HepG2 (cell line): Measurements from ENCODE around the gene MED12.

ENCODE experiments used
- ARNT ChIP-seq: fragments of 450-650 bp; IDR thresholded peaks from 2 replicates; pipeline ENCODE4 v1.6.1; 2017
- SMC3 ChIP-seq: IDR thresholded peaks from 2 replicates; pipeline ENCODE4 v1.6.1; 2011; ENCODE audit warnings: low read length, improper control_type of control experiment
- TBL1XR1 ChIP-seq: fragments of 150-350 bp; IDR thresholded peaks from 2 replicates; pipeline ENCODE4 v1.6.1; 2014; ENCODE audit warnings: borderline replicate concordance, low read length; ENCODE audit not compliant: partially characterized antibody
- ZBTB7B ChIP-seq: sonication (generic); formaldehyde crosslinking; IDR thresholded peaks from 2 replicates; pipeline ENCODE4 v1.4.0; 2020; ENCODE audit warnings: missing genetic modification reagents
- ZNF274 ChIP-seq: sonication (generic); formaldehyde crosslinking; IDR thresholded peaks from 2 replicates; pipeline ENCODE4 v1.5.1; 2020; ENCODE audit warnings: mild to moderate bottlenecking, missing genetic modification reagents
- ZNF34 ChIP-seq: sonication (generic); formaldehyde crosslinking; IDR thresholded peaks from 2 replicates; pipeline ENCODE4 v1.4.0; 2020; ENCODE audit warnings: mild to moderate bottlenecking, missing genetic modification reagents, borderline replicate concordance
- ZNF720 ChIP-seq: sonication (generic); formaldehyde crosslinking; IDR thresholded peaks from 2 replicates; pipeline ENCODE4 v1.4.0; 2020; ENCODE audit warnings: missing genetic modification reagents
- ZNF75D ChIP-seq: sonication (generic); formaldehyde crosslinking; IDR thresholded peaks from 2 replicates; pipeline ENCODE4 v1.8.1; 2023; ENCODE audit warnings: missing genetic modification reagents, mild to moderate bottlenecking, borderline replicate concordance
- TF ChIP-seq, protein P1 (sequence below): sonication (generic); formaldehyde crosslinking; IDR thresholded peaks from 2 replicates; pipeline ENCODE4 v1.5.1; 2020; ENCODE audit warnings: mild to moderate bottlenecking, missing genetic modification reagents, moderate library complexity
- TF ChIP-seq, protein P2 (sequence below): sonication (generic); formaldehyde crosslinking; IDR thresholded peaks from 2 replicates; pipeline ENCODE4 v1.5.0; 2020; ENCODE audit warnings: mild to moderate bottlenecking, missing genetic modification reagents, moderate library complexity
- TF ChIP-seq, protein P3 (sequence below): sonication (generic); formaldehyde crosslinking; IDR thresholded peaks from 2 replicates; pipeline ENCODE4 v1.4.0; 2020; ENCODE audit warnings: mild to moderate bottlenecking, missing genetic modification reagents
- TF ChIP-seq, protein P4 (sequence below), 2 experiments: fragments of 450-650 bp in 1 of 2; sonication (generic) in 1 of 2; formaldehyde crosslinking in 1 of 2; IDR thresholded peaks; 2 replicates each; pipeline versions ENCODE4 v1.6.1 to v1.8.0; 2016 to 2022; ENCODE audit warnings: antibody characterized with exemption in 1 of 2, mild to moderate bottlenecking in 1 of 2, missing genetic modification reagents in 1 of 2
- TF ChIP-seq, protein P5 (sequence below): IDR thresholded peaks from 2 replicates; pipeline ENCODE4 v1.6.1; 2016; ENCODE audit warnings: low read depth, missing genetic modification reagents, missing compliant biosample characterization
- TF ChIP-seq, protein P6 (sequence below): IDR thresholded peaks from 2 replicates; pipeline ENCODE4 v1.6.1; 2016

DNA sequence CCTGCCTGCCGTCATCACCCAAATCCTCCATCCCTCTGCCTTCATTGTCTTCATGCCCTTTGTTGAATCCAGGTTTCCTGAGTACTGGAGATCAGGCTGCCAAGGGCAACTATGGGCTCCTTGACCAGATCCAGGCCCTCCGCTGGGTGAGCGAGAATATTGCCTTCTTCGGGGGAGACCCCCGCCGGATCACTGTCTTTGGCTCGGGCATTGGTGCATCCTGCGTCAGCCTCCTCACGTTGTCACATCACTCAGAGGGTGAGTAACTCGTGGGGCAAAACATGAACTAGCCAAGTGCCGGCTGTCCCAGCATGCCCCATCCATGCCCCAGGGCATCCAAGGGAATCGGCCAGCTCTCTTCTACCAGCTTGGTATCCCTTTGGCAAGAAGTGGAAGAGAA lies 45.7 kb downstream of the MED12 start:
- TF ChIP-seq, protein P1, sequence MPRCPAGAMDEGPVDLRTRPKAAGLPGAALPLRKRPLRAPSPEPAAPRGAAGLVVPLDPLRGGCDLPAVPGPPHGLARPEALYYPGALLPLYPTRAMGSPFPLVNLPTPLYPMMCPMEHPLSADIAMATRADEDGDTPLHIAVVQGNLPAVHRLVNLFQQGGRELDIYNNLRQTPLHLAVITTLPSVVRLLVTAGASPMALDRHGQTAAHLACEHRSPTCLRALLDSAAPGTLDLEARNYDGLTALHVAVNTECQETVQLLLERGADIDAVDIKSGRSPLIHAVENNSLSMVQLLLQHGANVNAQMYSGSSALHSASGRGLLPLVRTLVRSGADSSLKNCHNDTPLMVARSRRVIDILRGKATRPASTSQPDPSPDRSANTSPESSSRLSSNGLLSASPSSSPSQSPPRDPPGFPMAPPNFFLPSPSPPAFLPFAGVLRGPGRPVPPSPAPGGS (CRISPR knock-in tag): no peak
- TF ChIP-seq, protein P2, sequence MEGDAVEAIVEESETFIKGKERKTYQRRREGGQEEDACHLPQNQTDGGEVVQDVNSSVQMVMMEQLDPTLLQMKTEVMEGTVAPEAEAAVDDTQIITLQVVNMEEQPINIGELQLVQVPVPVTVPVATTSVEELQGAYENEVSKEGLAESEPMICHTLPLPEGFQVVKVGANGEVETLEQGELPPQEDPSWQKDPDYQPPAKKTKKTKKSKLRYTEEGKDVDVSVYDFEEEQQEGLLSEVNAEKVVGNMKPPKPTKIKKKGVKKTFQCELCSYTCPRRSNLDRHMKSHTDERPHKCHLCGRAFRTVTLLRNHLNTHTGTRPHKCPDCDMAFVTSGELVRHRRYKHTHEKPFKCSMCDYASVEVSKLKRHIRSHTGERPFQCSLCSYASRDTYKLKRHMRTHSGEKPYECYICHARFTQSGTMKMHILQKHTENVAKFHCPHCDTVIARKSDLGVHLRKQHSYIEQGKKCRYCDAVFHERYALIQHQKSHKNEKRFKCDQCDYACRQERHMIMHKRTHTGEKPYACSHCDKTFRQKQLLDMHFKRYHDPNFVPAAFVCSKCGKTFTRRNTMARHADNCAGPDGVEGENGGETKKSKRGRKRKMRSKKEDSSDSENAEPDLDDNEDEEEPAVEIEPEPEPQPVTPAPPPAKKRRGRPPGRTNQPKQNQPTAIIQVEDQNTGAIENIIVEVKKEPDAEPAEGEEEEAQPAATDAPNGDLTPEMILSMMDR (CRISPR knock-in tag): no peak
- TF ChIP-seq, protein P3, sequence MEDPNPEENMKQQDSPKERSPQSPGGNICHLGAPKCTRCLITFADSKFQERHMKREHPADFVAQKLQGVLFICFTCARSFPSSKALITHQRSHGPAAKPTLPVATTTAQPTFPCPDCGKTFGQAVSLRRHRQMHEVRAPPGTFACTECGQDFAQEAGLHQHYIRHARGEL (CRISPR knock-in tag): no peak
- TF ChIP-seq ZNF274 (CRISPR knock-in tag) (no peak), ZNF75D (CRISPR knock-in tag) (no peak), TBL1XR1 (no peak), SMC3 (no peak), ZBTB7B (CRISPR knock-in tag) (no peak), ZNF34 (CRISPR knock-in tag) (no peak), ZNF720 (CRISPR knock-in tag) (no peak), ARNT (no peak)
- TF ChIP-seq, protein P4, sequence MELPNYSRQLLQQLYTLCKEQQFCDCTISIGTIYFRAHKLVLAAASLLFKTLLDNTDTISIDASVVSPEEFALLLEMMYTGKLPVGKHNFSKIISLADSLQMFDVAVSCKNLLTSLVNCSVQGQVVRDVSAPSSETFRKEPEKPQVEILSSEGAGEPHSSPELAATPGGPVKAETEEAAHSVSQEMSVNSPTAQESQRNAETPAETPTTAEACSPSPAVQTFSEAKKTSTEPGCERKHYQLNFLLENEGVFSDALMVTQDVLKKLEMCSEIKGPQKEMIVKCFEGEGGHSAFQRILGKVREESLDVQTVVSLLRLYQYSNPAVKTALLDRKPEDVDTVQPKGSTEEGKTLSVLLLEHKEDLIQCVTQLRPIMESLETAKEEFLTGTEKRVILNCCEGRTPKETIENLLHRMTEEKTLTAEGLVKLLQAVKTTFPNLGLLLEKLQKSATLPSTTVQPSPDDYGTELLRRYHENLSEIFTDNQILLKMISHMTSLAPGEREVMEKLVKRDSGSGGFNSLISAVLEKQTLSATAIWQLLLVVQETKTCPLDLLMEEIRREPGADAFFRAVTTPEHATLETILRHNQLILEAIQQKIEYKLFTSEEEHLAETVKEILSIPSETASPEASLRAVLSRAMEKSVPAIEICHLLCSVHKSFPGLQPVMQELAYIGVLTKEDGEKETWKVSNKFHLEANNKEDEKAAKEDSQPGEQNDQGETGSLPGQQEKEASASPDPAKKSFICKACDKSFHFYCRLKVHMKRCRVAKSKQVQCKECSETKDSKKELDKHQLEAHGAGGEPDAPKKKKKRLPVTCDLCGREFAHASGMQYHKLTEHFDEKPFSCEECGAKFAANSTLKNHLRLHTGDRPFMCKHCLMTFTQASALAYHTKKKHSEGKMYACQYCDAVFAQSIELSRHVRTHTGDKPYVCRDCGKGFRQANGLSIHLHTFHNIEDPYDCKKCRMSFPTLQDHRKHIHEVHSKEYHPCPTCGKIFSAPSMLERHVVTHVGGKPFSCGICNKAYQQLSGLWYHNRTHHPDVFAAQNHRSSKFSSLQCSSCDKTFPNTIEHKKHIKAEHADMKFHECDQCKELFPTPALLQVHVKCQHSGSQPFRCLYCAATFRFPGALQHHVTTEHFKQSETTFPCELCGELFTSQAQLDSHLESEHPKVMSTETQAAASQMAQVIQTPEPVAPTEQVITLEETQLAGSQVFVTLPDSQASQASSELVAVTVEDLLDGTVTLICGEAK (IDR thresholded peaks at IDR 0.05): no peak
- TF ChIP-seq, protein P4 (CRISPR knock-in tag; IDR thresholded peaks at IDR 0.05): no peak
- TF ChIP-seq, protein P5, sequence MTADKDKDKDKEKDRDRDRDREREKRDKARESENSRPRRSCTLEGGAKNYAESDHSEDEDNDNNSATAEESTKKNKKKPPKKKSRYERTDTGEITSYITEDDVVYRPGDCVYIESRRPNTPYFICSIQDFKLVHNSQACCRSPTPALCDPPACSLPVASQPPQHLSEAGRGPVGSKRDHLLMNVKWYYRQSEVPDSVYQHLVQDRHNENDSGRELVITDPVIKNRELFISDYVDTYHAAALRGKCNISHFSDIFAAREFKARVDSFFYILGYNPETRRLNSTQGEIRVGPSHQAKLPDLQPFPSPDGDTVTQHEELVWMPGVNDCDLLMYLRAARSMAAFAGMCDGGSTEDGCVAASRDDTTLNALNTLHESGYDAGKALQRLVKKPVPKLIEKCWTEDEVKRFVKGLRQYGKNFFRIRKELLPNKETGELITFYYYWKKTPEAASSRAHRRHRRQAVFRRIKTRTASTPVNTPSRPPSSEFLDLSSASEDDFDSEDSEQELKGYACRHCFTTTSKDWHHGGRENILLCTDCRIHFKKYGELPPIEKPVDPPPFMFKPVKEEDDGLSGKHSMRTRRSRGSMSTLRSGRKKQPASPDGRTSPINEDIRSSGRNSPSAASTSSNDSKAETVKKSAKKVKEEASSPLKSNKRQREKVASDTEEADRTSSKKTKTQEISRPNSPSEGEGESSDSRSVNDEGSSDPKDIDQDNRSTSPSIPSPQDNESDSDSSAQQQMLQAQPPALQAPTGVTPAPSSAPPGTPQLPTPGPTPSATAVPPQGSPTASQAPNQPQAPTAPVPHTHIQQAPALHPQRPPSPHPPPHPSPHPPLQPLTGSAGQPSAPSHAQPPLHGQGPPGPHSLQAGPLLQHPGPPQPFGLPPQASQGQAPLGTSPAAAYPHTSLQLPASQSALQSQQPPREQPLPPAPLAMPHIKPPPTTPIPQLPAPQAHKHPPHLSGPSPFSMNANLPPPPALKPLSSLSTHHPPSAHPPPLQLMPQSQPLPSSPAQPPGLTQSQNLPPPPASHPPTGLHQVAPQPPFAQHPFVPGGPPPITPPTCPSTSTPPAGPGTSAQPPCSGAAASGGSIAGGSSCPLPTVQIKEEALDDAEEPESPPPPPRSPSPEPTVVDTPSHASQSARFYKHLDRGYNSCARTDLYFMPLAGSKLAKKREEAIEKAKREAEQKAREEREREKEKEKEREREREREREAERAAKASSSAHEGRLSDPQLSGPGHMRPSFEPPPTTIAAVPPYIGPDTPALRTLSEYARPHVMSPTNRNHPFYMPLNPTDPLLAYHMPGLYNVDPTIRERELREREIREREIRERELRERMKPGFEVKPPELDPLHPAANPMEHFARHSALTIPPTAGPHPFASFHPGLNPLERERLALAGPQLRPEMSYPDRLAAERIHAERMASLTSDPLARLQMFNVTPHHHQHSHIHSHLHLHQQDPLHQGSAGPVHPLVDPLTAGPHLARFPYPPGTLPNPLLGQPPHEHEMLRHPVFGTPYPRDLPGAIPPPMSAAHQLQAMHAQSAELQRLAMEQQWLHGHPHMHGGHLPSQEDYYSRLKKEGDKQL (CRISPR knock-in tag): no peak
- TF ChIP-seq, protein P6, sequence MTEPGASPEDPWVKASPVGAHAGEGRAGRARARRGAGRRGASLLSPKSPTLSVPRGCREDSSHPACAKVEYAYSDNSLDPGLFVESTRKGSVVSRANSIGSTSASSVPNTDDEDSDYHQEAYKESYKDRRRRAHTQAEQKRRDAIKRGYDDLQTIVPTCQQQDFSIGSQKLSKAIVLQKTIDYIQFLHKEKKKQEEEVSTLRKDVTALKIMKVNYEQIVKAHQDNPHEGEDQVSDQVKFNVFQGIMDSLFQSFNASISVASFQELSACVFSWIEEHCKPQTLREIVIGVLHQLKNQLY: no peak
